HCT116 (cell line): ENCODE results near the gene MT1G. TPM values are rescaled to one million over a fixed set of nuclear protein-coding genes. Genes with fewer than 3 reads are reported as not detected.

Experiments used
- ATAC-seq: fragments of 200-7000 bp; cut with Tn5 transposase; 2 replicates; pipeline ENCODE4 v1.9.1; 2020; ENCODE audit warnings: mild to moderate bottlenecking, moderate library complexity
- BruUV-seq: library from RNA; stranded (reverse); fragments of 400-500 nt; replicated peaks from 2 replicates; lab custom pipeline; 2021; lab: Mats Ljungman, UMichigan
- CTCF ChIA-PET: fragments of 300-600 bp; sonication (Branson Sonifier 250); formaldehyde crosslinking; loops from one replicate; lab custom pipeline; 2021; ENCODE audit warnings: antibody characterized with exemption; lab: Charles Lee
- POLR2A ChIA-PET: fragments of 300-600, 350-600 bp; sonication (Branson Sonifier 250); formaldehyde crosslinking; loops from one replicate; lab custom pipeline; 2021; ENCODE audit warnings: antibody characterized with exemption; lab: Charles Lee
- RAD21 ChIA-PET, 2 experiments: fragments of 300-600 bp; sonication (Branson Sonifier 250); formaldehyde crosslinking; loops; one replicate each; lab custom pipeline; 2023; ENCODE audit warnings: low total read pairs in 2 of 2; ENCODE audit not compliant: uncharacterized antibody in 2 of 2, unreplicated experiment in 2 of 2, low non-redundant PET in 1 of 2; lab: Charles Lee
- DNase-seq: peaks from one replicate; pipeline ENCODE4 v3.0.0-alpha.2; 2010; ENCODE audit warnings: low read depth, low spot score
- H2AFZ ChIP-seq: fragments of 200-600 bp; shearing (Covaris generic), sonication (generic); 2 replicates; pipeline ENCODE4 v1.6.1; 2017; ENCODE audit warnings: low read depth, mixed run types, mixed read lengths, antibody characterized with exemption, low read length; ENCODE audit not compliant: poor library complexity, severe bottlenecking
- H3K27ac ChIP-seq: 2 replicates; pipeline ENCODE4 v1.5.1; 2012; ENCODE audit warnings: low read depth, low read length
- H3K27me3 ChIP-seq: fragments of 200-600 bp; sonication (generic); 2 replicates; pipeline ENCODE4 v1.6.1; 2016; ENCODE audit warnings: mixed run types, low read length, mixed read lengths; ENCODE audit not compliant: insufficient read depth
- H3K36me3 ChIP-seq, 2 experiments: fragments of 200-500 bp in 1 of 2; fragments of 200-600 bp in 1 of 2; sonication (Bioruptor generic) in 1 of 2; sonication (generic) in 1 of 2; 2 replicates each; pipeline versions ENCODE4 v1.5.1 to v1.6.1; 2014 to 2016; ENCODE audit warnings: low read length in 2 of 2, inconsistent platforms in 1 of 2, mixed read lengths in 1 of 2, mixed run types in 1 of 2; ENCODE audit not compliant: insufficient read depth in 2 of 2, control insufficient read depth in 1 of 2
- H3K4me1 ChIP-seq, 2 experiments: fragments of 200-600 bp in 1 of 2; sonication (generic) in 1 of 2; 2 replicates each; pipeline versions ENCODE4 v1.5.1 to v1.6.1; 2012 to 2017; ENCODE audit warnings: low read length in 2 of 2, inconsistent platforms in 1 of 2, mild to moderate bottlenecking in 1 of 2, mixed read lengths in 1 of 2, mixed run types in 1 of 2, moderate library complexity in 1 of 2; ENCODE audit not compliant: insufficient read depth in 2 of 2, control insufficient read depth in 1 of 2
- H3K4me2 ChIP-seq: fragments of 200-600 bp; sonication (generic); 2 replicates; pipeline ENCODE4 v1.6.1; 2017; ENCODE audit warnings: mixed run types, low read length, mixed read lengths
- H3K4me3 ChIP-seq, 2 experiments: fragments of 200-600 bp in 1 of 2; sonication (generic) in 1 of 2; replicated peaks in 1 of 2; 2 replicates each; pipeline ENCODE4 v1.5.1; 2011 to 2016; ENCODE audit warnings: low read length in 2 of 2, control low read depth in 1 of 2, low read depth in 1 of 2, mild to moderate bottlenecking in 1 of 2, mixed read lengths in 1 of 2, mixed run types in 1 of 2
- H3K79me2 ChIP-seq: fragments of 200-600 bp; sonication (generic); 2 replicates; pipeline ENCODE4 v1.6.1; 2017; ENCODE audit warnings: mild to moderate bottlenecking, mixed run types, low read length, moderate library complexity, mixed read lengths; ENCODE audit not compliant: insufficient read depth
- H3K9ac ChIP-seq: fragments of 200-600 bp; sonication (generic); 2 replicates; pipeline ENCODE4 v1.6.1; 2016; ENCODE audit warnings: low read length, mixed read lengths
- H3K9me2 ChIP-seq: fragments of 200-600 bp; sonication (generic), shearing (Covaris generic); 2 replicates; pipeline ENCODE4 v1.6.1; 2017; ENCODE audit warnings: mixed run types, mild to moderate bottlenecking, moderate library complexity; ENCODE audit not compliant: insufficient read depth
- H3K9me3 ChIP-seq, 2 experiments: fragments of 200-500 bp in 1 of 2; fragments of 200-600 bp in 1 of 2; sonication (Bioruptor generic) in 1 of 2; sonication (generic) in 1 of 2; 2 replicates each; pipeline ENCODE4 v1.6.1; 2014 to 2017; ENCODE audit warnings: low read length in 2 of 2, mixed read lengths in 2 of 2, inconsistent platforms in 1 of 2, low read depth in 1 of 2, mild to moderate bottlenecking in 1 of 2, mixed run types in 1 of 2, moderate library complexity in 1 of 2; ENCODE audit not compliant: control insufficient read depth in 1 of 2, insufficient read depth in 1 of 2
- H4K20me1 ChIP-seq: fragments of 200-600 bp; sonication (generic), shearing (Covaris generic); 2 replicates; pipeline ENCODE4 v1.6.1; 2017; ENCODE audit warnings: mixed run types, mild to moderate bottlenecking, moderate library complexity; ENCODE audit not compliant: insufficient read depth
- EZH2 ChIP-seq: fragments of 200-600 bp; sonication (generic); IDR thresholded peaks from 2 replicates; pipeline ENCODE4 v1.6.1; 2017; ENCODE audit warnings: antibody characterized with exemption, mixed run types
- SRF ChIP-seq: IDR thresholded peaks from 2 replicates; pipeline ENCODE4 v1.6.1; 2012; ENCODE audit warnings: low read depth
- TCF7L2 ChIP-seq: IDR thresholded peaks from 2 replicates; pipeline ENCODE4 v1.7.0; 2011; ENCODE audit warnings: borderline replicate concordance, inconsistent platforms; ENCODE audit not compliant: insufficient read depth, insufficient read length; ENCODE audit errors: extremely low read depth
- ZBTB33 ChIP-seq: IDR thresholded peaks from 2 replicates; pipeline ENCODE4 v1.6.1; 2011; ENCODE audit warnings: mild to moderate bottlenecking, low read length, moderate library complexity; ENCODE audit not compliant: insufficient replicate concordance; ENCODE audit errors: extremely low read depth
- ZNF274 ChIP-seq: fragments of 200-500 bp; sonication (Bioruptor generic); IDR thresholded peaks from 2 replicates; pipeline ENCODE4 v1.6.1; 2014; ENCODE audit warnings: mild to moderate bottlenecking, low read depth, low read length, inconsistent platforms
- intact Hi-C: fragments of 100-400 bp; cut with micrococcal nuclease; formaldehyde crosslinking; loops from 2 replicates; pipeline ENCODE4 v1.10.0; 2022
- total RNA-seq: library from RNA; stranded (reverse); gene quantifications from one replicate; pipeline ENCODE4 v1.2.1, GENCODE V29; 2021; ENCODE audit not compliant: unreplicated experiment

Gene MT1G
- total RNA-seq, 1 experiment from 2014 or later, result 1.2 TPM

DNA sequence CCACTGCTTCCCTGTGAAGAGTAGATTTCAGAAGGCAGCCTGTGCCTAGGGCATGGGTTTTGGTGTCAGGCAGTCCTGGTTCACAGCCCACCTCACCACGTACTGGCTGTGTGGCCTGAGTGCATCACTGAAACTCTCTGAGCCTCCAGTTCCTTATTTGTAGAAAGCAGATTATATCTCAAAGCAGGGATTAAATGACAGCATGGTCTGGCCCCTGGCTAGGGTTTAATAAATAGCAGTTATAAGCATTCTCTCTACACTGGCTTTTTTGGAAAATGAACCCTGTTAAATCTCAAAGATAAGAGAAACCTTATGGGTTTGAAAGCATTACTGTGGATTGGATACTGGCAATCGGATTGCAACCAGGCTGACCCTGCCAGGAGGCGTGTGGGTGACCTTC lies 38.3 kb downstream of the MT1G start:
- DNase-seq (no peak), ATAC-seq (no peak)
- Histone ChIP-seq H3K79me2 (peaks cover 12% of the 10 kb centered on the region), H3K9me2 (no peaks in the 10 kb centered on the region), H2AFZ (no peak overlapping the region), H3K4me3 (no peak overlapping the region), H4K20me1 (no peaks in the 10 kb centered on the region), H3K9ac (no peak overlapping the region), H3K4me1 (peaks cover 9 to 46% of the 10 kb centered on the region in 2 experiments), H3K36me3 (no peaks in the 10 kb centered on the region), H3K27ac (no peak overlapping the region), H3K4me2 (no peak overlapping the region), H3K27me3 (no peaks in the 10 kb centered on the region), H3K9me3 (no peaks in the 10 kb centered on the region)
- no TSS peak for BruUV-seq
- CTCF ChIA-PET, result interaction anchor here (1.0 to 2.1 kb wide), 3 partner anchors 13 to 29 kb away, joined by 3 to 11 read pairs (median 3); partner anchors contain the start of gene MT2A
- RAD21 ChIA-PET, result no interaction called here
- intact Hi-C loops, result loop anchor here (5.0 kb wide), 1 partner anchor 53 kb away; the partner anchor contains the start of gene MT1X
- POLR2A ChIA-PET, result interaction anchor here (1.5 to 9.4 kb wide), 2 partner anchors 14 to 19 kb away, joined by 6 to 344 read pairs; partner anchors contain the start of gene MT2A
- TF ChIP-seq ZBTB33 (no peak), ZNF274 (no peak)

- no peak overlapping the region for H3K4me2 ChIP-seq
- no peaks in the 10 kb centered on the region for H3K36me3 ChIP-seq
- H3K9me2 ChIP-seq, result no peaks in the 10 kb centered on the region
- H3K9ac ChIP-seq, result no peak overlapping the region
- H2AFZ ChIP-seq, result no peak overlapping the region
- H3K27ac ChIP-seq, result no peak overlapping the region
- no peaks in the 10 kb centered on the region for H3K9me3 ChIP-seq
- ChIA-PET RAD21 (interaction anchor here in 1 of 2 experiments (1.4 kb wide), 1 partner anchor 73 kb away, joined by 4 read pairs; no protein-coding TSS in a partner anchor), CTCF (interaction anchor here (1.0 kb wide), 1 partner anchor 21 kb away, joined by 3 read pairs; the partner anchor contains the start of gene MT2A), POLR2A (interaction anchor here (3.6 to 9.4 kb wide), 3 partner anchors 15 to 73 kb away, joined by 24 to 344 read pairs (median 47); partner anchors contain the start of gene MT2A)
- no peak for TF ChIP-seq SRF
- no peak for TF ChIP-seq TCF7L2
- no peak for TF ChIP-seq EZH2
- DNase-seq (no peak), ATAC-seq (no peak)
- intact Hi-C loops, result loop anchor here (5.0 kb wide), 1 partner anchor 54 kb away; the partner anchor contains the start of gene MT1X
- H3K79me2 ChIP-seq, result peaks cover 12% of the 10 kb centered on the region
- no TSS peak for BruUV-seq
- H4K20me1 ChIP-seq, result no peaks in the 10 kb centered on the region
- no peaks in the 10 kb centered on the region for H3K27me3 ChIP-seq
- H3K4me3 ChIP-seq, result no peak overlapping the region
- H3K4me1 ChIP-seq, result peaks cover 12 to 52% of the 10 kb centered on the region in 2 experiments
These were observed 39.1 kb downstream of the MT1G start for GRCh38 chr16:56628486-56629350.
